ENCODE data around the gene ZNF879. TPM values are rescaled to one million over a fixed set of nuclear protein-coding genes. Genes with fewer than 3 reads are reported as not detected.
A peak's percentile ranks its signal among the peaks of the same experiment; 100 is the strongest.

Gene ZNF879
- total RNA-seq, 1 donor from 2014 or later, result 3.2 TPM

GRCh38 chr5:179006564-179006963 lies 17.0 kb upstream of the ZNF879 start:
- no peak for DNase-seq (ENCODE audit: extremely low read depth, low read depth, low spot score)

- no peak for DNase-seq (ENCODE audit: extremely low read depth, low read depth, low spot score)
Observed at GRCh38 chr5:179008667-179009066, 14.9 kb upstream of the ZNF879 start.

- DNase-seq (ENCODE audit: extremely low read depth, low read depth, low spot score), result no peak
Observed at GRCh38 chr5:179033004-179033580, 9.5 kb downstream of the ZNF879 start.

- DNase-seq (ENCODE audit: extremely low read depth, low read depth, low spot score), result no peak
Observed at GRCh38 chr5:179044765-179045164, 21.2 kb downstream of the ZNF879 start.

GRCh38 chr5:179051784-179052183 lies 28.2 kb downstream of the ZNF879 start:
- no peak for DNase-seq (ENCODE audit: extremely low read depth, low read depth, low spot score)

- no peak for DNase-seq (ENCODE audit: extremely low read depth, low read depth, low spot score)
Observed at GRCh38 chr5:179054036-179054785, 30.6 kb downstream of the ZNF879 start.

- no peak for DNase-seq (ENCODE audit: extremely low read depth, low read depth, low spot score)
Observed at GRCh38 chr5:179054876-179055275, 31.3 kb downstream of the ZNF879 start.

GRCh38 chr5:179055436-179055835 lies 31.8 kb downstream of the ZNF879 start:
- no peak for DNase-seq (ENCODE audit: extremely low read depth, low read depth, low spot score)

GRCh38 chr5:179055841-179056240 lies 32.2 kb downstream of the ZNF879 start:
- no peak for DNase-seq (ENCODE audit: extremely low read depth, low read depth, low spot score)

GRCh38 chr5:179060116-179061008 lies 36.8 kb downstream of the ZNF879 start, which contains the start of gene ZNF354C:
ZNF354C (plus strand) TSS chr5:179060373; CDS start chr5:179062069, 1,696 bp downstream.
- peak; percentile 36 for DNase-seq (ENCODE audit: extremely low read depth, low read depth, low spot score)

GRCh38 chr5:179061025-179061424 lies 37.4 kb downstream of the ZNF879 start:
- DNase-seq (ENCODE audit: extremely low read depth, low read depth, low spot score), result no peak

GRCh38 chr5:179065703-179066102 lies 42.1 kb downstream of the ZNF879 start:
- no peak for DNase-seq (ENCODE audit: extremely low read depth, low read depth, low spot score)

GRCh38 chr5:179079165-179079987 lies 55.8 kb downstream of the ZNF879 start:
- no peak for DNase-seq (ENCODE audit: extremely low read depth, low read depth, low spot score)

GRCh38 chr5:179080724-179081123 lies 57.1 kb downstream of the ZNF879 start:
- no peak for DNase-seq (ENCODE audit: extremely low read depth, low read depth, low spot score)

Other genes starting within 250 kb of the ZNF879 start
- 9.4 and 10.7 TPM in 2 replicates for gene ZNF354B, start 163.9 kb upstream of the ZNF879 start, total RNA-seq
- 0.39 and 0.82 TPM in 2 replicates for gene ZFP2, start 127.9 kb upstream of the ZNF879 start, total RNA-seq
- 1.3 and 3.3 TPM in 2 replicates for gene ZNF454, start 82.6 kb upstream of the ZNF879 start, total RNA-seq
- gene GRM6, start 28.5 kb upstream of the ZNF879 start, total RNA-seq, result not detected in 2 replicates
- gene ZNF354C, start 36.6 kb downstream of the ZNF879 start, total RNA-seq, result 3.1 and 4.6 TPM in 2 replicates